A673 (cell line): ENCODE measurements around the gene METTL8. TPM values are rescaled to one million over a fixed set of nuclear protein-coding genes. Genes with fewer than 3 reads are reported as not detected.

Experiments
- BruUV-seq: library from RNA; stranded (reverse); fragments of 400-500 nt; replicated peaks from 2 replicates; lab custom pipeline; 2021; lab: Mats Ljungman, UMichigan
- CTCF ChIA-PET: fragments of 300-600 bp; sonication (Branson Sonifier 250); formaldehyde crosslinking; loops from one replicate; lab custom pipeline; 2022; ENCODE audit warnings: antibody characterized with exemption; lab: Charles Lee
- POLR2A ChIA-PET: fragments of 300-600 bp; sonication (Branson Sonifier 250); formaldehyde crosslinking; loops from one replicate; lab custom pipeline; 2022; ENCODE audit warnings: antibody characterized with exemption; ENCODE audit not compliant: low non-redundant PET; lab: Charles Lee
- DNase-seq: peaks from one replicate; pipeline ENCODE4 v3.0.0-alpha.2; 2015; ENCODE audit warnings: low spot score
- H3K27ac ChIP-seq: fragments of 200-600 bp; sonication (generic); 2 replicates; pipeline ENCODE4 v1.5.1; 2016; ENCODE audit warnings: mixed run types, low read depth, mild to moderate bottlenecking, mixed read lengths, antibody characterized with exemption, low read length; ENCODE audit not compliant: poor library complexity, severe bottlenecking
- H3K27me3 ChIP-seq: fragments of 200-600 bp; sonication (generic); replicated peaks from 2 replicates; pipeline ENCODE4 v1.6.1; 2017; ENCODE audit warnings: mixed run types, low read depth, mild to moderate bottlenecking, mixed read lengths, antibody characterized with exemption, low read length; ENCODE audit not compliant: insufficient read depth, poor library complexity
- H3K36me3 ChIP-seq: fragments of 200-600 bp; sonication (generic); 2 replicates; pipeline ENCODE4 v1.6.1; 2016; ENCODE audit warnings: mixed run types, mild to moderate bottlenecking, mixed read lengths, antibody characterized with exemption, low read length; ENCODE audit not compliant: insufficient read depth, poor library complexity, severe bottlenecking
- H3K4me1 ChIP-seq: fragments of 200-600 bp; sonication (generic); 2 replicates; pipeline ENCODE4 v1.6.1; 2017; ENCODE audit warnings: mixed run types, mild to moderate bottlenecking, mixed read lengths, antibody characterized with exemption, low read length; ENCODE audit not compliant: insufficient read depth, poor library complexity, severe bottlenecking
- H3K4me3 ChIP-seq: fragments of 200-600 bp; sonication (generic); 2 replicates; pipeline ENCODE4 v1.5.1; 2016; ENCODE audit warnings: low read depth, mixed run types, mild to moderate bottlenecking, mixed read lengths, low read length; ENCODE audit not compliant: poor library complexity, severe bottlenecking
- H3K9me3 ChIP-seq: fragments of 200-600 bp; sonication (generic); 2 replicates; pipeline ENCODE4 v1.6.1; 2016; ENCODE audit warnings: mixed run types, low read depth, mild to moderate bottlenecking, mixed read lengths, antibody characterized with exemption, low read length; ENCODE audit not compliant: poor library complexity, severe bottlenecking
- EZH2 ChIP-seq: fragments of 200-600 bp; sonication (generic); IDR thresholded peaks from 2 replicates; pipeline ENCODE4 v1.6.1; 2017; ENCODE audit warnings: borderline replicate concordance, low read depth, mild to moderate bottlenecking, mixed read lengths, antibody characterized with exemption, low read length; ENCODE audit not compliant: poor library complexity, severe bottlenecking
- intact Hi-C: fragments of 100-400 bp; cut with micrococcal nuclease; formaldehyde crosslinking; loops from one replicate; pipeline ENCODE4 v1.10.0; 2022; ENCODE audit not compliant: unreplicated experiment
- total RNA-seq: library from RNA; stranded (reverse); gene quantifications from 2 replicates; pipeline ENCODE4 v1.2.3, GENCODE V29; 2021
- TF ChIP-seq, protein P1 (sequence below): fragments of 300-800, 200-600 bp; sonication (generic); conservative IDR thresholded peaks from 2 replicates; pipeline ENCODE4 v1.5.1; 2017; ENCODE audit warnings: low read depth, mild to moderate bottlenecking, antibody characterized with exemption, low read length, moderate library complexity, mixed read lengths

METTL8 gene
- total RNA-seq, 1 experiment from 2014 or later: 33.5 TPM

GRCh38 chr2:171405546-171405945, 28.2 kb downstream of the METTL8 start:
- Histone ChIP-seq H3K27ac (no peak overlapping the region), H3K27me3 (no peaks in the 10 kb centered on the region), H3K4me1 (peaks cover 19% of the 10 kb centered on the region), H3K4me3 (no peak overlapping the region), H3K9me3 (peaks cover 11% of the 10 kb centered on the region), H3K36me3 (no peaks in the 10 kb centered on the region)
- POLR2A ChIA-PET: no interaction called here
- no TSS peak for BruUV-seq
- no peak for TF ChIP-seq EZH2
- TF ChIP-seq, protein P1, sequence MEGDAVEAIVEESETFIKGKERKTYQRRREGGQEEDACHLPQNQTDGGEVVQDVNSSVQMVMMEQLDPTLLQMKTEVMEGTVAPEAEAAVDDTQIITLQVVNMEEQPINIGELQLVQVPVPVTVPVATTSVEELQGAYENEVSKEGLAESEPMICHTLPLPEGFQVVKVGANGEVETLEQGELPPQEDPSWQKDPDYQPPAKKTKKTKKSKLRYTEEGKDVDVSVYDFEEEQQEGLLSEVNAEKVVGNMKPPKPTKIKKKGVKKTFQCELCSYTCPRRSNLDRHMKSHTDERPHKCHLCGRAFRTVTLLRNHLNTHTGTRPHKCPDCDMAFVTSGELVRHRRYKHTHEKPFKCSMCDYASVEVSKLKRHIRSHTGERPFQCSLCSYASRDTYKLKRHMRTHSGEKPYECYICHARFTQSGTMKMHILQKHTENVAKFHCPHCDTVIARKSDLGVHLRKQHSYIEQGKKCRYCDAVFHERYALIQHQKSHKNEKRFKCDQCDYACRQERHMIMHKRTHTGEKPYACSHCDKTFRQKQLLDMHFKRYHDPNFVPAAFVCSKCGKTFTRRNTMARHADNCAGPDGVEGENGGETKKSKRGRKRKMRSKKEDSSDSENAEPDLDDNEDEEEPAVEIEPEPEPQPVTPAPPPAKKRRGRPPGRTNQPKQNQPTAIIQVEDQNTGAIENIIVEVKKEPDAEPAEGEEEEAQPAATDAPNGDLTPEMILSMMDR: no peak
- CTCF ChIA-PET: no interaction called here
- DNase-seq: no peak
- intact Hi-C loops: no loop called here

- Histone ChIP-seq H3K27me3 (no peaks in the 10 kb centered on the region), H3K9me3 (peaks cover 11% of the 10 kb centered on the region), H3K27ac (no peak overlapping the region), H3K4me3 (no peak overlapping the region), H3K4me1 (peaks cover 11% of the 10 kb centered on the region), H3K36me3 (no peaks in the 10 kb centered on the region)
- ChIA-PET POLR2A (no interaction called here), CTCF (no interaction called here)
- DNase-seq: no peak
- TF ChIP-seq, protein P1: no peak
- no peak for TF ChIP-seq EZH2
- no TSS peak for BruUV-seq
- intact Hi-C loops: no loop called here
Measured at GRCh38 chr2:171404719-171405118, 29.1 kb downstream of the METTL8 start.

- intact Hi-C loops: no loop called here
- TF ChIP-seq, protein P1: no peak
- no peak for TF ChIP-seq EZH2
- Histone ChIP-seq H3K27ac (no peak overlapping the region), H3K4me3 (no peak overlapping the region), H3K36me3 (no peaks in the 10 kb centered on the region), H3K9me3 (peaks cover 11% of the 10 kb centered on the region), H3K27me3 (no peaks in the 10 kb centered on the region), H3K4me1 (peaks cover 7% of the 10 kb centered on the region)
- ChIA-PET POLR2A (no interaction called here), CTCF (no interaction called here)
- no TSS peak for BruUV-seq
- DNase-seq: no peak
Measured at GRCh38 chr2:171404261-171404660, 29.5 kb downstream of the METTL8 start.
